Measurements from ENCODE around the gene CRYGS.
"Not testable (repeated sequence)": the region's sequence is repeated elsewhere in the genome, so short reads cannot be mapped to it uniquely, and the experiment has no call there.

CRYGS gene

GRCh38 chr3:186552408-186553031, 8.3 kb upstream of the CRYGS start:
- no peak for DNase-seq

- no peak for DNase-seq
These were observed 7.2 kb upstream of the CRYGS start for GRCh38 chr3:186551387-186551786.

- no peak for DNase-seq
These were observed 5.3 kb upstream of the CRYGS start for GRCh38 chr3:186549497-186549896.

- no peak for DNase-seq
These were observed 3.3 kb downstream of the CRYGS start for GRCh38 chr3:186540835-186541226.

- no peak for DNase-seq
These were observed 3.9 kb downstream of the CRYGS start for GRCh38 chr3:186540221-186540834.

GRCh38 chr3:186538779-186539178, 5.4 kb downstream of the CRYGS start:
- DNase-seq = no peak

- no peak for DNase-seq
These were observed 7.0 kb downstream of the CRYGS start for GRCh38 chr3:186536883-186537844.

- DNase-seq = no peak
These were observed 10.0 kb downstream of the CRYGS start for GRCh38 chr3:186534113-186534669.

- DNase-seq = no peak
These were observed 11.5 kb downstream of the CRYGS start for GRCh38 chr3:186532598-186533072.

GRCh38 chr3:186531694-186532093, 12.5 kb downstream of the CRYGS start:
- not testable (repeated sequence) for DNase-seq

GRCh38 chr3:186530415-186530814, 13.8 kb downstream of the CRYGS start:
- no peak for DNase-seq

- no peak for DNase-seq
These were observed 14.8 kb downstream of the CRYGS start for GRCh38 chr3:186529201-186529999.

- no peak for DNase-seq
These were observed 17.9 kb downstream of the CRYGS start for GRCh38 chr3:186526256-186526606.

- DNase-seq = no peak
These were observed 18.6 kb downstream of the CRYGS start for GRCh38 chr3:186525369-186526255.

GRCh38 chr3:186524616-186525015, 19.6 kb downstream of the CRYGS start:
- no peak for DNase-seq

- DNase-seq = no peak
These were observed 20.7 kb downstream of the CRYGS start for GRCh38 chr3:186523434-186523833.

GRCh38 chr3:186523022-186523421, 21.2 kb downstream of the CRYGS start:
- no peak for DNase-seq

GRCh38 chr3:186520957-186521842, 23.0 kb downstream of the CRYGS start:
- no peak for DNase-seq

- DNase-seq = no peak
These were observed 23.7 kb downstream of the CRYGS start for GRCh38 chr3:186520431-186520830.

GRCh38 chr3:186519021-186519658, 25.0 kb downstream of the CRYGS start:
- DNase-seq = no peak
